HEK293T (cell line): ENCODE data around the gene TEX28.

Experiments used
- CTCF ChIA-PET: fragments of 350-600 bp; formaldehyde crosslinking; extraction: SDS; loops from one replicate; lab custom pipeline; 2021; ENCODE audit warnings: antibody characterized with exemption, inconsistent platforms; lab: Yijun Ruan, JAX
- POLR2A ChIA-PET: fragments of 350-600 bp; formaldehyde crosslinking; extraction: SDS; loops from one replicate; lab custom pipeline; 2020; ENCODE audit warnings: antibody characterized with exemption, inconsistent platforms; lab: Yijun Ruan, JAX
- DNase-seq: peaks from one replicate; pipeline ENCODE4 v3.0.0; 2012; ENCODE audit warnings: mixed read lengths; ENCODE audit errors: extremely low spot score
- ARNT ChIP-seq: fragments of 450-650 bp; IDR thresholded peaks from 2 replicates; pipeline ENCODE4 v1.6.1; 2017; ENCODE audit warnings: mild to moderate bottlenecking
- BHLHE40 ChIP-seq: fragments of 450-650 bp; IDR thresholded peaks from 2 replicates; pipeline ENCODE4 v1.6.1; 2016; ENCODE audit warnings: mild to moderate bottlenecking, moderate library complexity, borderline replicate concordance
- CTBP1 ChIP-seq: fragments of 450-650 bp; IDR thresholded peaks from 2 replicates; pipeline ENCODE4 v1.6.1; 2016; ENCODE audit warnings: borderline replicate concordance
- ELF4 ChIP-seq: fragments of 450-650 bp; IDR thresholded peaks from 2 replicates; pipeline ENCODE4 v1.6.1; 2017; ENCODE audit warnings: antibody characterized with exemption
- FOXA1 ChIP-seq: fragments of 450-650 bp; IDR thresholded peaks from 2 replicates; pipeline ENCODE4 v1.6.1; 2016; ENCODE audit warnings: mild to moderate bottlenecking
- FOXK2 ChIP-seq: fragments of 450-650 bp; IDR thresholded peaks from 2 replicates; pipeline ENCODE4 v1.6.1; 2016; ENCODE audit warnings: mild to moderate bottlenecking
- FOXM1 ChIP-seq: fragments of 450-650 bp; IDR thresholded peaks from 2 replicates; pipeline ENCODE4 v1.6.1; 2017; ENCODE audit warnings: mild to moderate bottlenecking, borderline replicate concordance
- HDGF ChIP-seq: fragments of 450-650 bp; IDR thresholded peaks from 2 replicates; pipeline ENCODE4 v1.6.1; 2017; ENCODE audit warnings: antibody characterized with exemption, borderline replicate concordance
- L3MBTL2 ChIP-seq: fragments of 450-650 bp; conservative IDR thresholded peaks from 2 replicates; pipeline ENCODE4 v1.6.1; 2016; ENCODE audit warnings: mild to moderate bottlenecking
- LEF1 ChIP-seq: fragments of 450-650 bp; IDR thresholded peaks from 2 replicates; pipeline ENCODE4 v1.6.1; 2017; ENCODE audit warnings: mild to moderate bottlenecking, borderline replicate concordance
- NFRKB ChIP-seq: fragments of 450-650 bp; IDR thresholded peaks from 2 replicates; pipeline ENCODE4 v1.6.1; 2016; ENCODE audit warnings: mild to moderate bottlenecking, moderate library complexity
- PKNOX1 ChIP-seq: fragments of 450-650 bp; IDR thresholded peaks from 2 replicates; pipeline ENCODE4 v1.6.1; 2016
- SP1 ChIP-seq: fragments of 450-650 bp; IDR thresholded peaks from 2 replicates; pipeline ENCODE4 v1.6.1; 2017
- SUZ12 ChIP-seq: fragments of 450-650 bp; IDR thresholded peaks from 2 replicates; pipeline ENCODE4 v1.6.1; 2016; ENCODE audit warnings: mild to moderate bottlenecking
- TARDBP ChIP-seq: fragments of 450-650 bp; IDR thresholded peaks from 2 replicates; pipeline ENCODE4 v1.6.1; 2016
- ZNF384 ChIP-seq: fragments of 450-650 bp; IDR thresholded peaks from 2 replicates; pipeline ENCODE4 v1.6.1; 2016

Gene TEX28

GRCh38 chrX:154332561-154332960, 37.6 kb upstream of the TEX28 start:
- DNase-seq, result no peak
- ChIA-PET POLR2A (no interaction called here), CTCF (no interaction called here)
- TF ChIP-seq TARDBP (no peak), CTBP1 (no peak), ARNT (no peak), ZNF384 (no peak), HDGF (no peak), ELF4 (no peak), BHLHE40 (no peak), SP1 (no peak), PKNOX1 (no peak), L3MBTL2 (no peak), FOXK2 (no peak)

GRCh38 chrX:154329294-154329693, 34.4 kb upstream of the TEX28 start:
- no peak for TF ChIP-seq PKNOX1
- TF ChIP-seq ZNF384, result no peak
- no peak for TF ChIP-seq L3MBTL2
- no peak for TF ChIP-seq ARNT
- no peak for TF ChIP-seq LEF1
- no peak for TF ChIP-seq CTBP1
- no peak for TF ChIP-seq FOXA1
- TF ChIP-seq FOXK2, result no peak
- TF ChIP-seq ELF4, result no peak
- TF ChIP-seq HDGF, result no peak
- no peak for TF ChIP-seq TARDBP
- no peak for TF ChIP-seq SP1
- no peak for TF ChIP-seq BHLHE40
- no peak for TF ChIP-seq FOXM1
- POLR2A ChIA-PET, result no interaction called here
- CTCF ChIA-PET, result interaction anchor here (1.2 kb wide), 1 partner anchor 11 kb away, joined by 5 read pairs; no protein-coding TSS in a partner anchor
- no peak for DNase-seq

GRCh38 chrX:154328646-154329045, 33.7 kb upstream of the TEX28 start:
- ChIA-PET POLR2A (no interaction called here), CTCF (interaction anchor here (1.2 kb wide), 1 partner anchor 11 kb away, joined by 5 read pairs; no protein-coding TSS in a partner anchor)
- TF ChIP-seq FOXA1 (no peak), NFRKB (no peak)
- DNase-seq, result no peak

GRCh38 chrX:154327038-154327820, 32.3 kb upstream of the TEX28 start:
- ChIA-PET POLR2A (no interaction called here), CTCF (interaction anchor here (0.6 to 1.7 kb wide), 4 partner anchors 14 to 804 kb away, joined by 3 to 7 read pairs (median 4); no protein-coding TSS in a partner anchor)
- no peak for DNase-seq
- TF ChIP-seq TARDBP (no peak), ELF4 (no peak), ZNF384 (no peak), LEF1 (no peak), CTBP1 (no peak), FOXK2 (no peak), L3MBTL2 (no peak), SP1 (no peak), BHLHE40 (no peak), FOXA1 (no peak), NFRKB (no peak), PKNOX1 (no peak), HDGF (no peak), ARNT (no peak), SUZ12 (no peak), FOXM1 (no peak)

- ChIA-PET CTCF (interaction anchor here (1.0 to 1.5 kb wide), 4 partner anchors 14 to 312 kb away, joined by 3 to 9 read pairs (median 3); no protein-coding TSS in a partner anchor), POLR2A (interaction anchor here (0.7 to 1.8 kb wide), 4 partner anchors 48 to 192 kb away, joined by 3 to 6 read pairs (median 4); partner anchors contain the start of genes FLNA and RPL10)
- DNase-seq, result no peak
- TF ChIP-seq NFRKB, result no peak
- no peak for TF ChIP-seq ELF4
- no peak for TF ChIP-seq FOXK2
- no peak for TF ChIP-seq BHLHE40
- no peak for TF ChIP-seq ZNF384
- no peak for TF ChIP-seq SUZ12
- TF ChIP-seq CTBP1, result peak; percentile 50; the same call in 1 of the 2 replicates
- peak; percentile 74 for TF ChIP-seq PKNOX1
- no peak for TF ChIP-seq HDGF
- no peak for TF ChIP-seq LEF1
- TF ChIP-seq L3MBTL2, result peak; percentile 37
- no peak for TF ChIP-seq FOXA1
- TF ChIP-seq TARDBP, result no peak
- TF ChIP-seq ARNT, result no peak
- no peak for TF ChIP-seq SP1
- no peak for TF ChIP-seq FOXM1
These were observed 30.6 kb upstream of the TEX28 start for GRCh38 chrX:154325541-154325940.
